ENCODE measurements around the gene TMEM213.

TMEM213 gene

GRCh38 chr7:138797715-138798320 lies at the start of gene TMEM213, which contains the start of gene ATP6V0A4:
TMEM213 (plus strand) TSS chr7:138797994; CDS start chr7:138798105, 111 bp downstream.
ATP6V0A4 (minus strand) TSS chr7:138798196; CDS start chr7:138771247, 26,949 bp downstream.
- no peak for DNase-seq (ENCODE audit: low spot score)

GRCh38 chr7:138748666-138749065 lies 49.1 kb upstream of the TMEM213 start:
- DNase-seq (ENCODE audit: low spot score) = no peak

- DNase-seq (ENCODE audit: low spot score) = no peak
Measured at GRCh38 chr7:138749960-138750359, 47.8 kb upstream of the TMEM213 start.

GRCh38 chr7:138750473-138750872 lies 47.3 kb upstream of the TMEM213 start:
- DNase-seq (ENCODE audit: low spot score) = no peak

GRCh38 chr7:138750901-138751464 lies 46.8 kb upstream of the TMEM213 start:
- DNase-seq (ENCODE audit: low spot score) = no peak

GRCh38 chr7:138752518-138753149 lies 45.2 kb upstream of the TMEM213 start:
- DNase-seq (ENCODE audit: low spot score) = no peak

- DNase-seq (ENCODE audit: low spot score) = no peak
Measured at GRCh38 chr7:138753150-138753518, 44.7 kb upstream of the TMEM213 start.

- DNase-seq (ENCODE audit: low spot score) = no peak
Measured at GRCh38 chr7:138753610-138754009, 44.2 kb upstream of the TMEM213 start.

GRCh38 chr7:138755331-138755747 lies 42.5 kb upstream of the TMEM213 start:
- DNase-seq (ENCODE audit: low spot score) = no peak

- no peak for DNase-seq (ENCODE audit: low spot score)
Measured at GRCh38 chr7:138755842-138756590, 41.8 kb upstream of the TMEM213 start.

GRCh38 chr7:138756591-138757242 lies 41.1 kb upstream of the TMEM213 start:
- DNase-seq (ENCODE audit: low spot score) = no peak

GRCh38 chr7:138768241-138768640 lies 29.6 kb upstream of the TMEM213 start:
- no peak for DNase-seq (ENCODE audit: low spot score)

GRCh38 chr7:138770904-138771303 lies 26.9 kb upstream of the TMEM213 start:
- DNase-seq (ENCODE audit: low spot score) = no peak

- DNase-seq (ENCODE audit: low spot score) = no peak
Measured at GRCh38 chr7:138773176-138773575, 24.6 kb upstream of the TMEM213 start.

GRCh38 chr7:138773817-138774216 lies 24.0 kb upstream of the TMEM213 start:
- DNase-seq (ENCODE audit: low spot score) = no peak

GRCh38 chr7:138776166-138776833 lies 21.5 kb upstream of the TMEM213 start:
- no peak for DNase-seq (ENCODE audit: low spot score)

GRCh38 chr7:138781004-138781403 lies 16.8 kb upstream of the TMEM213 start:
- DNase-seq (ENCODE audit: low spot score) = no peak

- no peak for DNase-seq (ENCODE audit: low spot score)
Measured at GRCh38 chr7:138784692-138785091, 13.1 kb upstream of the TMEM213 start.

- no peak for DNase-seq (ENCODE audit: low spot score)
Measured at GRCh38 chr7:138785587-138786437, 12.0 kb upstream of the TMEM213 start.

GRCh38 chr7:138796038-138796615 lies 1.7 kb upstream of the TMEM213 start:
- DNase-seq (ENCODE audit: low spot score) = no peak
